ENCODE results near the gene MVD. TPM values are rescaled to one million over a fixed set of nuclear protein-coding genes. Genes with fewer than 3 reads are reported as not detected.

Gene MVD
- total RNA-seq, 1 experiment from 2014 or later, result 38.4 TPM

DNA sequence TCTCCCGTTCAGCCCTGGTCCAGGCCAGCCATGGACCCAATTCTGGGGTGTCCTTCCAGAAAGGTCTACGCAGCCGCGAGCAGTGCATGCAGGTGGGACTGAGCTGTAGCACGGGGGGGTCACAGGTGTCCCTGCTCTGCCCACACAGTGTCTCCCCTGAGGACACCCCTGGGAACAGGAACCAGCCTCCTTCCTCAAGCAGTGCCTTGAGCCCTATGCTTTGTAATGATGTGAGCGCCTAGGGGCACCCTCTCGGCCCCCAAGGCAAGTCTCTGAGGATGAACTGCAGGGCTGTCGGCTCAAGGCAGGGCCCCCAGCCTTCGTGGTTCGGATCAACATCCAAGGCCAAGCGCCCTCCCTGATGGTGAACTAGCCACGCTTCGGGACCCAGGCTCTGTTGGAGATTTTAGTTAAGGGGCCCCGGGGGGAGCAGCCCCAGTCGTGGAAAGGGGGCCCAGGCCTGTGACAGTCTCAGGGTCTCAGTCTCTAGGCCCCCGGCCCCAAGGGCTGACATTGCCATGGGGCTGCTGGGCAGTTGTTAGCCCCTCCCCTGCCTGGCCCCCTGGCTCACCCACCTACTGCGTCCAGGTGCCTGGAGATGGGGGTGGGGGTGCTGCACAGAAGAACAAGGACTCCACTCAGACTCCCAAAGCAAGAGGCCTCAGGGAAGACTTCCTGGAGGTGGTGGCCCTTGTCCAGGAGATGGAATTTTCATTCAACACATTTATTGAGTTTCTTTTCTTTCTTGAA, 22.2 kb downstream of the MVD start:
- no peak for DNase-seq (ENCODE audit: low read depth in 1 of 2, low spot score in 2 of 2)
- H3K27ac ChIP-seq, result no peak overlapping the region
- no peaks in the 10 kb centered on the region for H3K4me1 ChIP-seq (replicated peaks)
- no peak overlapping the region for H3K4me3 ChIP-seq
- no peaks in the 10 kb centered on the region for H3K36me3 ChIP-seq
- no peaks in the 10 kb centered on the region for H3K9me3 ChIP-seq (replicated peaks)
- peaks cover 32% of the 10 kb centered on the region for H3K27me3 ChIP-seq (replicated peaks)

DNA sequence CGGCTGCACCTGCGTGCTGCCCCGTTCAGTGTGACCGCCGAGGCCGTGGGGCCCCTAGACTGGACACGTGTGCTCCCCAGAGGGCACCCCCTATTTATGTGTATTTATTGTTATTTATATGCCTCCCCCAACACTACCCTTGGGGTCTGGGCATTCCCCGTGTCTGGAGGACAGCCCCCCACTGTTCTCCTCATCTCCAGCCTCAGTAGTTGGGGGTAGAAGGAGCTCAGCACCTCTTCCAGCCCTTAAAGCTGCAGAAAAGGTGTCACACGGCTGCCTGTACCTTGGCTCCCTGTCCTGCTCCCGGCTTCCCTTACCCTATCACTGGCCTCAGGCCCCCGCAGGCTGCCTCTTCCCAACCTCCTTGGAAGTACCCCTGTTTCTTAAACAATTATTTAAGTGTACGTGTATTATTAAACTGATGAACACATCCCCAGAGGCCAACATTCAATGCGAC, 22.8 kb downstream of the MVD start:
- no peak for DNase-seq (ENCODE audit: low read depth in 1 of 2, low spot score in 2 of 2)
- H3K36me3 ChIP-seq, result no peaks in the 10 kb centered on the region
- H3K9me3 ChIP-seq (replicated peaks), result no peaks in the 10 kb centered on the region
- no peak overlapping the region for H3K27ac ChIP-seq
- H3K4me1 ChIP-seq (replicated peaks), result no peaks in the 10 kb centered on the region
- H3K27me3 ChIP-seq (replicated peaks), result peaks cover 32% of the 10 kb centered on the region
- H3K4me3 ChIP-seq, result no peak overlapping the region

DNA sequence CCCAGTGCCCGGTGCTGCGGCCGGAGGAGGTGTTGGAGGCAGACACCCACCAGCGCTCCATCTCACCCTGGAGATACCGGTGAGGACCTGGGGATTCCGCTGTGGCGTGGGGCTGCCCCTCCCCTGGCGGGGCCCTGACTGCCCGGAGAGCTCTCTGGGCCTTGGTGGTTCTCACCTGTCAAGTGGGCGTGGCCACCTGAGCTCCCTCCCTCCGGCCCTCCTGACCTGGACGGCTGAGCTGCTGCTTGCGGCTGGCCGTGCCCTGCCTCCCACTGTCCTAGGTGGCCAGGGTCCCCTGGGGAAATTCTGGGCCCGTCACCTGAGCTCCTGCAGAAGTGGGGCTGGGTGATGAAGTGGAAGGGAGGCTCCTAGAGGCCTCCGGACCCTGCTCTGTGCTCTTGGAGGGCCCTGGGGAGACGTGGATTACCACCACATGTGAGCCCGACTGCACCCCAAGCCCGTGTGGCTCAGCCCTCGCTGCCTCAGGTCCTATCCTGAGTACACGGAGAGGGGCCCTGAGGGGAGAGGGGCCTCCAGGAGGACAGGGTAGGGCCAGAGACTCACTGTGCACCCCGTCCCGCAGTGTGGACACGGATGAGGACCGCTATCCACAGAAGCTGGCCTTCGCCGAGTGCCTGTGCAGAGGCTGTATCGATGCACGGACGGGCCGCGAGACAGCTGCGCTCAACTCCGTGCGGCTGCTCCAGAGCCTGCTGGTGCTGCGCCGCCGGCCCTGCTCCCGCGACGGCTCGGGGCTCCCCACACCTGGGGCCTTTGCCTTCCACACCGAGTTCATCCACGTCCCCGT, 23.5 kb downstream of the MVD start:
- Histone ChIP-seq H3K9me3 (replicated peaks) (no peaks in the 10 kb centered on the region), H3K27ac (no peak overlapping the region), H3K4me3 (no peak overlapping the region), H3K36me3 (peaks cover under 1% of the 10 kb centered on the region), H3K27me3 (replicated peaks) (peaks cover 32% of the 10 kb centered on the region), H3K4me1 (replicated peaks) (no peaks in the 10 kb centered on the region)
- DNase-seq (ENCODE audit: low read depth in 1 of 2, low spot score in 2 of 2), result no peak

DNA sequence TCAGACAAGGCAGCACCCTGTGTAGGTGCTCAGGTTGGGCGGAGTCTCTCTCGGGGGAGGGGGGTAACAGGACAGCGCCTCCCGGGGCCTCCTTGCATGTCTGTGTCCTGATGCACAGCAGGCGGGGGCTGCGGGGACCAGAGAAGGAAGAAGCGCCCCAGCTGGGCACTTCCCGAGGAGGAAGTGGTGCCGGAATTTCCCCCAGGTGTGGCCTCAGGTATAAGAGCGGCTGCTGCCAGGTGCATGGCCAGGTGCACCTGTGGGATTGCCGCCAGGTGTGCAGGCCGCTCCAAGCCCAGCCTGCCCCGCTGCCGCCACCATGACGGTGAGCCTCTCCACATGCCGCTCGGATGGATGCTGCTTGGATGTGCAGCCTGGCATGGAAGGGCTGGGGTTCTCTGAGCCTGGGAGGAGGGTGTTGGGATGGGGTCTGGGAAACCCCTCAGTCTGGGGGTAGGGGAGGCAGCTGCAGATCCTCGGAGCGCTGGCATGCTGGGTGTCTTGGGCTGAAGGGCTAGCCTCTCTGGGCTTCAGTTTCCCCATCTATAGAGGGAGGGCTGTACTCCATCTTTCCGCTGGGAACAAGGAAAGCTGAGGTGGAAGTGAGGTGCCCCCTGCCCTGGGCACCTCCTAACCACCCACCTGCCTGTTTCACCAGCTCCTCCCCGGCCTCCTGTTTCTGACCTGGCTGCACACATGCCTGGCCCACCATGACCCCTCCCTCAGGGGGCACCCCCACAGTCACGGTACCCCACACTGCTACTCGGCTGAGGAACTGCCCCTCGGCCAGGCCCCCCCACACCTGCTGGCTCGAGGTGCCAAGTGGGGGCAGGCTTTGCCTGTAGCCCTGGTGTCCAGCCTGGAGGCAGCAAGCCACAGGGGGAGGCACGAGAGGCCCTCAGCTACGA, 24.3 kb downstream of the MVD start, which contains the start of gene IL17C:
Gene IL17C (plus strand): TSS at position 250 of the 908 bp plus-strand sequence. CDS start 70 bp downstream, at position 320.
- no peak for DNase-seq (ENCODE audit: low read depth in 1 of 2, low spot score in 2 of 2)
- H3K9me3 ChIP-seq (replicated peaks), result no peaks in the 10 kb centered on the region
- H3K4me3 ChIP-seq, result no peak within 1 kb of the TSS
- H3K4me1 ChIP-seq (replicated peaks), result no peaks in the 10 kb centered on the region
- H3K27ac ChIP-seq, result no peak within 1 kb of the TSS
- H3K27me3 ChIP-seq (replicated peaks), result peaks cover 26% of the 10 kb centered on the region
- peaks cover 9% of the 10 kb centered on the region for H3K36me3 ChIP-seq

DNA sequence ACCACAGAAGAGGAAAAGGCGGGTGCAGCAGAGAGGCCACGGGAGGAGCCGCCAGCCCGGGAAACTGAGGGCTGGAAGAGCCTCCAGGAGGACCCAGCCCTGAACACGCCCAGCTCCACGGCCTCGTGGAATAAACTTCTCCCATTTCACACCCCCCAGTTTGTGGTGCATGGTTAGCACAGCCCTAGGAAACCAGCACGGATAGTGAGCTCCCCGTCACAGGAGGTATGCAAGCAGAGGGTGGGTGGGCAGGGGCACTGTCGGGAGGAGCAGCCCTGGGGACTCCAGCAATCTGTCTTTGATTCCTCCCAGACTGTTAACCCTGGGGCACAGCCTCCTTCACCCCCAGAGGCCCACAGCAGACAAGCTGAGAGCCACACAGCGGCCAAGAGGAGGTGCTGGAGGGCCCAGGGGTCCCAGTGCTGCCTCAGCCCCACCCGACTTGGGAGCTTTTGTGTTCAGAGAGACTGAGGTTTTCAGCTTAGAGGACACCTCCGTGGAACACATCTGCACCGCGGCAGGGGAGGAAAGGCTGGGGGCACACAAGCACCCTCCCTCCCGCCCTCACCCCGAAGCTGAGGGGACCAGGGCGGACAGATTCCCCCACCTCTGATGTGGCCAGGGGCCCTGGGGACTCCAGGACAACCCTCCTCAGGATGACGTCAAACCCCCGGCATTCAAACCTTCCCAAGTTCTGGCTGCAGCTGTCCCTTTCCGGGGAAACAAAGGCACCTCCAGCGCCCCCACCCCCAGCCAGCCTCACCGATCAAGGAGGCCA, 26.2 kb downstream of the MVD start:
- Histone ChIP-seq H3K36me3 (peaks cover 23% of the 10 kb centered on the region), H3K4me1 (replicated peaks) (no peaks in the 10 kb centered on the region), H3K27ac (no peak overlapping the region), H3K27me3 (replicated peaks) (peaks cover 26% of the 10 kb centered on the region), H3K9me3 (replicated peaks) (no peaks in the 10 kb centered on the region), H3K4me3 (no peak overlapping the region)
- DNase-seq (ENCODE audit: low read depth in 1 of 2, low spot score in 2 of 2), result no peak

DNA sequence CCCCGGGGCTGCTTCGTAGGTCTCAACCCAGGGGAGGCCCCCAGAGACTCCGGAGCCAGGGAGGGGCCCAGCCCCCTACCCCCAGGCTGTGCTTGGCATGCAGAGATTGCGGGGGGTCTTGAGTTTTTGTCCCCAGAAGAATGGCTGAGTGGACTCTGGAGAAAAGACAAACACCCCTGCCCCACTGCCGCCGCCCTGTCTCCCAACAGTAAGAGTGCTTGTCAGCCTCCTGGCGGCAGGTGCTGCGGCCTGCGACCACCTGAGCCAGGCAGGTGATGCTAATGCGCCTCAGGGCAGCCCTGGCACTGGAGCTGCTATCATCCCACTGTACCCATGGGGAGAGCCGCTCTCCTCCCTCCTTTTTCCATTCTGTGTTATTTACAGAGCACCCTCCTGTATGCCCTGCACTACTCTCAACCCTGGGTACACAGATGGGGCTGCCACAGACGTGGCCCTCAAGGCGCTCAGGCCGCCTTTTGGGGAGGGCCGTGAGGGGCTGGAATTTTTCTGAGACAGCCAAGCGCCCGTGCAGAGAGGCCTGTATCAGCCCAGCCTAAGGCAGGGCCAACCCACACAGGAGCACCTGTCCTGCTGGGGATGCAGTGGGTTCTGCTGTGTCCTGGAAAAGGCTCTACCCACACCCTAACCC, 27.1 kb downstream of the MVD start:
- Histone ChIP-seq H3K27me3 (replicated peaks) (peaks cover 25% of the 10 kb centered on the region), H3K36me3 (peaks cover 27% of the 10 kb centered on the region), H3K9me3 (replicated peaks) (no peaks in the 10 kb centered on the region), H3K4me3 (no peak overlapping the region), H3K27ac (no peak overlapping the region), H3K4me1 (replicated peaks) (no peaks in the 10 kb centered on the region)
- DNase-seq (ENCODE audit: low read depth in 1 of 2, low spot score in 2 of 2), result no peak

DNA sequence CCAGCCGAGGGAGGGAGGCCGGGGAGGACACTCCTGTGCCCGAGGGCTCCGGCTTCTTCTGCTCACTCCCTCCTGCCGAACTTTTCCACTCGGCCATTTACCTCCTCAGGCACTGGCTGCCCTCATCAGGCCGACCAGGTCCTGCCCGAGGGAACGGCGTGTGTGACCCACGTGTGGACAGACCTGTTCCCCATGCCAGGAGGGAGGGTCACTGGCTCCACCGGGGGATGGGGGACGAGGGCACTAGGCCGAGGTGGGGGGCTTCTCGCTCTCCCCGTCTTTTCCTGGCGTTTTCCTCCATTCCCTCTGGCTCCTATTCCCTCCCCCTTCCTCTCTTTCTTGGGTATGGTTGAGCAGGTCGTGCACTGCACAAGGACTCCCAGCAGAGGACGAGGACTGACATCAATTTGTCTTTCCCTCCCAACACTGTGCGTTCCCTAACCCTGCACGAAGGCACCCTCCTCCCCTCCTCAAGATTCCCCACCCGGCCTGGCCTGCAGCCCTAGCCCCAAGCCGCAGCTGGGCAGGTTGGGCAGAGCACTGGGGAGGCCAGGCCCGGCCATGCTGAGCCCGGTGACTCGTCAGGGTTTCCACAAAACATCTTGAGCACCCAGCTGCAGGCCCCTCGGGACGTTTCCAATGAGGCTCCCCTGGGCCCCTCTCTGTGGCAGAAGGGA, 27.8 kb downstream of the MVD start:
- H3K27me3 ChIP-seq (replicated peaks), result peaks cover 19% of the 10 kb centered on the region
- peaks cover 34% of the 10 kb centered on the region for H3K36me3 ChIP-seq
- no peak for DNase-seq (ENCODE audit: low read depth in 1 of 2, low spot score in 2 of 2)
- H3K4me3 ChIP-seq, result no peak overlapping the region
- no peaks in the 10 kb centered on the region for H3K9me3 ChIP-seq (replicated peaks)
- no peak overlapping the region for H3K27ac ChIP-seq
- H3K4me1 ChIP-seq (replicated peaks), result no peaks in the 10 kb centered on the region

DNA sequence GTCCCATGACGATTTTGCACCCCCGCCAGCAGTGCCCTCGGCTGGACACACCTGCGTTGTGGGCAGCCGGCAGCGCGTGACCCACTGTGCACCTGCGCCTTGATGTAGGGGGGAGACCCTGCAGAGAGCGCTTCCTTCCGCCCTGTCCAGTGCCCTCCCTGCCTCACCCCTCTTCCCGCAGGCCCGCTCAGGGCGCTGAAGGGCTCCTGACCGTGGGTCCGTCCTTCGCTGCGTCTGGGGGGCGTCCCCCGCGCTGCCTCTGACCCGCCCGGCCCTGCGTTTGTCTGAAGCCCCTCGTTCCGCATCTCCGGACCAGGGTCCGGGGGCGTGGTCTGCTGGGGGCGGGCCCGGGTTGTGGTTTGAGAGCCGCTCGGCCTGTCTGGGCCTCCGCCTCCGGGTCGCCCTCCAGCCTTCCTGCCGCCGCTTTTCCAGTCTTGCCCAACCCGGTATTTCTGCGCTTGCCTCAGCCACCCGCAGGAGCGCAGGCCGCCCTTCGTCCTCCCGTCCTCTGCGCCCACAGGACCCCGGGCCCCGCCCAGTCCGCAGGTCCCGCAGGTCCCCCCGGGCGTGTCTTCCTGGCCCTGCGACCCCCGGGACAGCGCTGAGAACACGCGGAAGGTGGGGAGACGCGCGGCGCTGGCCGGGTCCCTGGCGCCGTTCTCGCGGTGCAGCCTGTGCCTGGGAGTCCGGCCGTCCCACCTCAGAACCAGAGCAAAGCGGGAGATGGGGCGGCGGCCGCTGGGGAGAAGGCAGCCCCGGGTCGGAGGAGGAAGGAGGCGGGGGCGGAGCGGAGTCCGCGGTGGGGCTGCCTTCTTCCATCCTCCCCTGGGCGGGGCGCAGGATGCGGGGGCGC, 28.5 kb downstream of the MVD start:
- H3K4me1 ChIP-seq (replicated peaks), result no peaks in the 10 kb centered on the region
- peaks cover 11% of the 10 kb centered on the region for H3K27me3 ChIP-seq (replicated peaks)
- no peaks in the 10 kb centered on the region for H3K9me3 ChIP-seq (replicated peaks)
- no peak for DNase-seq (ENCODE audit: low read depth in 1 of 2, low spot score in 2 of 2)
- peaks cover 41% of the 10 kb centered on the region for H3K36me3 ChIP-seq
- H3K4me3 ChIP-seq, result no peak overlapping the region
- H3K27ac ChIP-seq, result no peak overlapping the region

DNA sequence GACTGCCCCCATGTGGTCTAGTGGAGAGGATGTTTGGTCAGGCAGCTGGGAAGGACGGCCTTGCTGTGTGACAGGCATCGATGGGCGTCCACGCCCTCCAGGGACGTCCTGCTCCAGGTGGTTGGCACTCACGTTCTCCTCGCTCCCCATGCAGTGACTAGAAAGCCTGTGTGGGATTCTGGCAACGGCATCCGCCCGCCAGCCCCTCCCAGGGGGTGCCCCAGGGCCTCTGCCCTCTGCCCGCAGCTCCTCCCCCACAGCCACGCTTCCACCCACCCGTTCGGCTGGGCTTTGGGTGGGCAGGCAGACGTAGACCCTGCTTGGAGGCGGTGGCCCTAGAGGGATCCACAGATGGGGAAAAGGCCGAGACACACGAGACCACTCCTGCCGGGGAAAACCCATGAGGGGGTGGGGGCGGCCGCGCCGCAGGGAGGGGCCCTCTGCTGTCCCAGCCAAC, 29.2 kb downstream of the MVD start:
- no peak for DNase-seq (ENCODE audit: low read depth in 1 of 2, low spot score in 2 of 2)
- no peak overlapping the region for H3K4me3 ChIP-seq

DNA sequence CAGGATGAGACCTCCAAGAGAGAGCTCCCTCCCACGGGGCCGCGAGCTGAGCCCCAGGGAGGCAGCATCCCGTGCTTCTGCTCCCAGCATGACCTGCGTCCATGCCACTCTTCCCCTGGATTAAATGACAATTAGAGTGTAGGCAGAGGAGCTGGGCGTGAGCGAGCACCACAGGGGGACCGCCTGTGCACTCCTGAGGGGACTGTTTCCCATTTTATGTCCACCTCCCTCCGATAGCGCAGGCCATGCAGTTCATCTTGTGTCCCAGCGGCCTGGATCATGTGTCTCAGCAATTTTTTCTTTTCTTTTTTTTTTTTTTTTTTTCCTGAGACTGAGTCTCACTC, 30.3 kb downstream of the MVD start:
- Histone ChIP-seq H3K4me1 (replicated peaks) (peaks cover under 1% of the 10 kb centered on the region), H3K36me3 (peaks cover 59% of the 10 kb centered on the region), H3K4me3 (no peak overlapping the region), H3K9me3 (replicated peaks) (no peaks in the 10 kb centered on the region), H3K27ac (no peak overlapping the region), H3K27me3 (replicated peaks) (no peaks in the 10 kb centered on the region)
- DNase-seq (ENCODE audit: low read depth in 1 of 2, low spot score in 2 of 2), result no peak

More for the DNA sequence above, 29.2 kb downstream of the MVD start:
- no peak overlapping the region for H3K27ac ChIP-seq
- no peaks in the 10 kb centered on the region for H3K4me1 ChIP-seq (replicated peaks)
- no peaks in the 10 kb centered on the region for H3K9me3 ChIP-seq (replicated peaks)
- peaks cover 4% of the 10 kb centered on the region for H3K27me3 ChIP-seq (replicated peaks)
- peaks cover 48% of the 10 kb centered on the region for H3K36me3 ChIP-seq

DNA sequence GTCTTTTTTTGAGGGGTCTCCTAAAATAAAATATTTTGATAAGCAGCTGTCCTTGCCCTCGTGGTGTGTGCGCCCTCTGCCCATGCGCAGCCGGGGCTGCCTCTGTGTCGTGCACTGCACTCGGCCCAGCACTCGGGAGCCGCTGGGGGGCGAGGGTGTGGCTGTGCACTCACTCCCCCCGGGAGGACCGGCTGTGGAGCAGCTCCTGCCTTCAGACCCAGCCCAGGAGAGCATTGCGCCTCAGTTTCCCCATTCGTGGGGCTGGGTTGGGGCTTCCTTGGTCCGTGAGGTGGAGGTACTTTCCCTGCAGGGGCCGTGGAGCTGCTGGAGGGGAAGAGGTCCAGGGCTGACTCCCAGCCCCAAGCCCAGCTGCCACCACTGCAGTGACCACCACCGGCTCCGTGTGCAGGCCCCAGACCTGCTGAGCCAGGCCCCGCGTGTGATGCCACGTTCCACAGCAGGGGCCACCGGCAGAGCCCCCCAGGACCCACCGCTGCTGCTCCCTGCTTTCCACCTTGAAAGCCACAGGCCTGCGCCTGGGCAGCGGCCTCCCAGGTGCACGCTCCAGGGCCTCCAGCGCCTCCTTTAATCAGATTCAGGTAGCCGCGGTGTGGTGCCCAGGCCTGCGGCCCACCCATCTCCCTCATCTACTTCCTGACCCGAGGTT, 30.8 kb downstream of the MVD start:
- Histone ChIP-seq H3K27me3 (replicated peaks) (no peaks in the 10 kb centered on the region), H3K27ac (no peak overlapping the region), H3K36me3 (peaks cover 64% of the 10 kb centered on the region), H3K4me1 (replicated peaks) (peaks cover 6% of the 10 kb centered on the region), H3K9me3 (replicated peaks) (no peaks in the 10 kb centered on the region), H3K4me3 (no peak overlapping the region)
- no peak for DNase-seq (ENCODE audit: low read depth in 1 of 2, low spot score in 2 of 2)

All from SJSA1 (cell line).